Natural killer cell (primary cell): ENCODE results near the gene RASAL3. TPM values are rescaled to one million over a fixed set of nuclear protein-coding genes. Genes with fewer than 3 reads are reported as not detected.

Experiments
- ATAC-seq, 3 donors: fragments of 150-1000 bp in 2 of 3; fragments of 200-7000 bp in 1 of 3; cut with Tn5 transposase; 1 replicate in 1 of 3; 2 replicates in 2 of 3; pipeline ENCODE4 v1.10.0; 2021; ENCODE audit warnings: mild to moderate bottlenecking in 2 of 3, moderate library complexity in 2 of 3
- DNase-seq, 2 donors: peaks; one replicate each; pipeline versions ENCODE4 v3.0.0 to v3.0.0-alpha.2; 2013 to 2021; ENCODE audit warnings: mixed read lengths in 1 of 2
- H3K27ac ChIP-seq: one replicate; pipeline ENCODE4 v1.5.1; 2013; ENCODE audit warnings: mild to moderate bottlenecking, low read length
- H3K27me3 ChIP-seq: one replicate; pipeline ENCODE4 v1.6.1; 2013; ENCODE audit warnings: low read length; ENCODE audit not compliant: control insufficient read depth, insufficient read depth
- H3K36me3 ChIP-seq: one replicate; pipeline ENCODE4 v1.6.1; 2013; ENCODE audit warnings: low read length; ENCODE audit not compliant: control insufficient read depth, insufficient read depth
- H3K4me1 ChIP-seq: one replicate; pipeline ENCODE4 v1.6.1; 2013; ENCODE audit warnings: low read length; ENCODE audit not compliant: control insufficient read depth, insufficient read depth
- H3K4me3 ChIP-seq: one replicate; pipeline ENCODE4 v1.5.1; 2013; ENCODE audit warnings: low read length
- H3K9me3 ChIP-seq: one replicate; pipeline ENCODE4 v1.6.1; 2013; ENCODE audit warnings: low read length; ENCODE audit not compliant: control insufficient read depth, insufficient read depth
- H3K27ac Mint-ChIP-seq, 2 donors: one replicate each; pipeline ENCODE4 v1.8.0; 2022; ENCODE audit warnings: mild to moderate bottlenecking in 2 of 2, mixed read lengths in 2 of 2, moderate library complexity in 1 of 2
- H3K27me3 Mint-ChIP-seq, 2 donors: one replicate each; pipeline ENCODE4 v1.8.0; 2022; ENCODE audit warnings: low read depth in 2 of 2, mixed read lengths in 2 of 2
- H3K36me3 Mint-ChIP-seq: one replicate; pipeline ENCODE4 v1.8.0; 2022; ENCODE audit warnings: mixed read lengths
- H3K4me1 Mint-ChIP-seq, 2 donors: one replicate each; pipeline ENCODE4 v1.8.0; 2022; ENCODE audit warnings: mixed read lengths in 2 of 2
- H3K4me3 Mint-ChIP-seq: one replicate; pipeline ENCODE4 v1.8.0; 2022; ENCODE audit warnings: mild to moderate bottlenecking, moderate library complexity, mixed read lengths
- H3K9me3 Mint-ChIP-seq, 2 donors: one replicate each; pipeline ENCODE4 v1.8.0; 2022; ENCODE audit warnings: mixed read lengths in 2 of 2
- CTCF ChIP-seq: fragments of 200-600 bp; IDR thresholded peaks from one replicate; pipeline ENCODE4 v1.8.0; 2022; ENCODE audit warnings: antibody characterized with exemption
- WGBS: methylation state at CpG from one replicate; pipeline ENCODE4 v1.1.7; 2013; ENCODE audit warnings: missing lambda C conversion rate; ENCODE audit not compliant: insufficient coverage; 5-methylcytosine and 5-hydroxymethylcytosine counted together
- intact Hi-C: fragments of 100-400 bp; cut with micrococcal nuclease; formaldehyde crosslinking; loops from one replicate; pipeline ENCODE4 v1.14.2; 2022
- total RNA-seq, 4 donors: library from RNA; stranded (reverse); fragments of 120-200 nt in 1 of 4; gene quantifications; one replicate each; pipeline versions ENCODE4 v1.2.3 to v1.2.4, GENCODE V29; 2013 to 2022

The RASAL3 gene
- total RNA-seq, 3 donors from 2014 or later (not counting 1 experiment from before 2014, with no cell fraction given) = 217 to 283 (median 224) TPM

GRCh38 chr19:15429825-15430467 is 34.4 kb downstream of the RASAL3 start:
- TF ChIP-seq CTCF = no peak
- Mint-ChIP-seq H3K36me3 (no peaks in the 10 kb centered on the region), H3K27ac (no peak overlapping the region), H3K4me1 (peaks cover 24 to 30% of the 10 kb centered on the region in 2 donors), H3K4me3 (no peak overlapping the region), H3K27me3 (no peaks in the 10 kb centered on the region), H3K9me3 (no peaks in the 10 kb centered on the region)
- Histone ChIP-seq H3K9me3 (no peaks in the 10 kb centered on the region), H3K27ac (no peak overlapping the region), H3K36me3 (peaks cover 28% of the 10 kb centered on the region), H3K27me3 (no peaks in the 10 kb centered on the region), H3K4me1 (peaks cover 33% of the 10 kb centered on the region), H3K4me3 (no peak overlapping the region)
- 95% methylated on average over 24 of the region's 24 CpGs for WGBS
- DNase-seq = no peak
- intact Hi-C loops = no loop called here
- ATAC-seq = no peak

DNA sequence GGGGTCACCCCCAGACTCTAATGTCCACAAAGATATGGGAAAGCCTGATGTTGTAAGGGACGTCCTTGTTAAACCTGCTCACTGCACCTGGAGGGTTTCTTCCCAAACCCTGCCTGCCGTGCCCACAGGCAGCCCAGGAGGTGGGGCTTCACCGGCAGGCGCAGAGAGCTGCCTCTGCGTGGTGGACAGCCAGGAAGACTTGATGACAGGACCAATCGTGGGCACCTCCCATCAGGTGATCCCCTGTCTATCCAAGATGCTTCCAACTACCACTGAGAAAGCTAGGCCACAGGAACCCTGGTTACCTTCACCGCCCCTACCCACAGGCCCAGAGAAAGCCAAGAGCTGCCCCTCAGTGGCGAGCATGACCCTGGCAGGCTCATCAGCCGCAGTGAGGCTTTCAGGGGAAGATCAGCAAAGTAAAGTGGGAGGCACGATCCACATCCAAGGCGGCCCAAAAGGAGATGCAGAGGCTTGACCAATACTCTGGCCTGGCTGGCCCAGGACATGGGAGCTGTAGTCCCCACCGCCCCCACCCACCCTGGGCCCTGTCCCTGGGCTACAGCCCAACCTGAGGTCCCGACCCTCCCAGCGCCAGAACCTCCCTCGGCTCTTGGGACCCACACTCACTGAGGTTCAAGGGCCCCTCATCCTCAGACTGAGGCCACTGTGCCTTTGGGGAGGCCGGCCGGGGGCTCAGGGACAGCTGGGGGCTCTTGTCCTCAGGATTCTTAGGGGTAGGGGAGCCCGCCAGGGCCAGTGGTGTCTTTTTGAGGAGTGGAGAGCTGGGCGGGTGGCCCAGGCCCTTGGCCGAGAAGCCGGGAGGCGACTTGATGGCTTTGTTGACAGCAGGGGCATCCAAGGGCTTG is 35.2 kb downstream of the RASAL3 start:
- peak overlapping the region; percentile 25 for H3K4me3 Mint-ChIP-seq
- TF ChIP-seq CTCF = no peak
- H3K27me3 Mint-ChIP-seq = no peaks in the 10 kb centered on the region
- no peak for ATAC-seq
- no peaks in the 10 kb centered on the region for H3K36me3 Mint-ChIP-seq
- Histone ChIP-seq H3K4me3 (no peak overlapping the region), H3K27ac (no peak overlapping the region), H3K36me3 (peaks cover 33% of the 10 kb centered on the region), H3K27me3 (no peaks in the 10 kb centered on the region), H3K4me1 (peaks cover 33% of the 10 kb centered on the region), H3K9me3 (no peaks in the 10 kb centered on the region)
- WGBS = 96% methylated on average over 22 of the region's 22 CpGs
- no peaks in the 10 kb centered on the region for H3K9me3 Mint-ChIP-seq
- H3K4me1 Mint-ChIP-seq = peaks cover 24 to 30% of the 10 kb centered on the region in 2 donors
- no peak for DNase-seq
- intact Hi-C loops = no loop called here
- no peak overlapping the region for H3K27ac Mint-ChIP-seq

- no peaks in the 10 kb centered on the region for H3K27me3 Mint-ChIP-seq
- H3K27ac Mint-ChIP-seq = no peak overlapping the region
- ATAC-seq = no peak
- DNase-seq = no peak
- H3K36me3 ChIP-seq = peaks cover 44% of the 10 kb centered on the region
- peaks cover 18 to 24% of the 10 kb centered on the region in 2 donors for H3K4me1 Mint-ChIP-seq
- no peak overlapping the region for H3K4me3 ChIP-seq
- no peaks in the 10 kb centered on the region for H3K27me3 ChIP-seq
- H3K9me3 ChIP-seq = no peaks in the 10 kb centered on the region
- H3K4me1 ChIP-seq = peaks cover 26% of the 10 kb centered on the region
- H3K4me3 Mint-ChIP-seq = no peak overlapping the region
- TF ChIP-seq CTCF = no peak
- 98% methylated on average over 35 of the region's 35 CpGs for WGBS
- no peaks in the 10 kb centered on the region for H3K36me3 Mint-ChIP-seq
- H3K27ac ChIP-seq = no peak overlapping the region
- intact Hi-C loops = no loop called here
- no peaks in the 10 kb centered on the region for H3K9me3 Mint-ChIP-seq
These were observed 36.3 kb downstream of the RASAL3 start for GRCh38 chr19:15427991-15428471.
